Stimulated activated naive CD4-positive, alpha-beta T cell treated with Interleukin-2 at 50 U/mL for 16 hours (primary cell): ENCODE measurements around the gene TMEM217.

Experiments
- DNase-seq: peaks from one replicate; lab custom pipeline; 2025; lab: John Stamatoyannopoulos, UW

The TMEM217 gene

DNA sequence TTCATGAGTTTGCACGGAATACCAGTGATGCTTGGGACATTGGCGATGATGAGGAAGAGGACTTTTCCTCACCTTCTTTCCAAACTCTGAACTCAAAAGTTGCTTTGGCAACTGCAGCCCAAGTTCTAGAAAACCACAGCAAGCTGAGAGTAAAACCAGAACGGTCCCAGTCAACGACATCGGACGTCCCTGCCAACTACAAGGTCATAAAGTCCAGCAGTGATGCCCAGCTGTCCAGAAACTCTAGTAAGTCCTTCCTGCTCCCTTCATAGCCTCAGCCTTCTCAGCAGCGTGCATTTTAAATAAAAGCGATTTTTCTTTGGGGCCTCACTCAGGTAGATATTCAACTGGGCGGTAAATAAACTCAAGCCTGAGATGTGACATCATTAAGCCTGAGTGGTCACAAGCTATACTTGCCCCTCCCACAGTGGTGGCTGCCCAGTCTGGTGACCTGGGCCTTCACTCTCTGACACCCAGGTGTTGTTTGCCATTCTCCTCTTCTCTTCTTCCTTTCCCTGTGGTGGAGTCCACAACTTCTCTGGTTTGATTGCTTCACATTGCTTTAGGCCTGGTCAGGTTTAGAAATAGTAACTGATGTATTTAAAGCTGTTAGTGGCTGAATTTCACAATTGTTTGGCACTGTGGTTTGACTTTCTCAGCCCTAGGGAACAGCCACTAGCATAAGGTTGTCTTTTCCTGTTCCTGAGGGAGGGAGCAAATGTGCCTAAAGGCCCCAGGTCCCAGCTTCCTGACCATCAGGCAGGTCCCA lies 21.6 kb upstream of the TMEM217 start:
- no peak for DNase-seq

DNA sequence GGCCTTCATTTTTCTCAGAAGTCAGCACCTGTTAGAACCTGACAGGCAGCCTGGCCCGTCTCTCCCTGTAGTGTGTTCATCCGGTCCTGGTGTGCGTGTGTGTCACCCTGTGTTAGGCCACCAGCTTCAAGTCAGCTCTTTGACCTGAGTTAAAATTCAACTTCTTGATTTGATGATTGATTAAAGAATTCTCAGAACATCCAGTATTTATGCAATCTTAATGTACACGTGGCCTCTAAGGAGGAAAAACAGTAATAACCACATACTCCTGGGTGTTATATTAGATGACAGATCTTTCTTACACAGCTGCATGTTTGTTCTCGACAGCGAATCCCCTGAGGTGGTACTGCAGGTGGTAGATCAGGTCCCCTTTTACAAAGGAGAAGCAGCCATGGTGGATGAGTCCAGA lies 19.1 kb upstream of the TMEM217 start:
- DNase-seq, result no peak

DNA sequence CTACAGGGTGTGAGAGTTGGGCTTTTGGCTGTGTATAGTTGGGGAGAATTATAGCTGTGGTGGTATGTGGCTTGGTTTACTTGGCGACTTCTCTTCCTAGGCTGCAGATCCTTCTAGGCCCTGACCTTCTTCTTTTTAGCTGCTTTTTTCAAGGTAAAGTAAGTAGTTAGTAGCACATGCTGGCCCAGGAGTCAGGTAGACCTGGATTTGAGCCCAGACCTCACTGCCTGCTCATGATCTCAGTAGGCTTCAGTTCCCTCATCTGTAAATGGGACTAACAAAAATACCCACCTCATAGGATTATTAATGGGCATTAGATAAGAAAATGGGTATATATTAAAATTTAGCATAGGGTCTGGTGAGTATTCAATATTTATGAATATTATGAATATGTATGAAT lies 17.4 kb upstream of the TMEM217 start:
- DNase-seq, result no peak

DNA sequence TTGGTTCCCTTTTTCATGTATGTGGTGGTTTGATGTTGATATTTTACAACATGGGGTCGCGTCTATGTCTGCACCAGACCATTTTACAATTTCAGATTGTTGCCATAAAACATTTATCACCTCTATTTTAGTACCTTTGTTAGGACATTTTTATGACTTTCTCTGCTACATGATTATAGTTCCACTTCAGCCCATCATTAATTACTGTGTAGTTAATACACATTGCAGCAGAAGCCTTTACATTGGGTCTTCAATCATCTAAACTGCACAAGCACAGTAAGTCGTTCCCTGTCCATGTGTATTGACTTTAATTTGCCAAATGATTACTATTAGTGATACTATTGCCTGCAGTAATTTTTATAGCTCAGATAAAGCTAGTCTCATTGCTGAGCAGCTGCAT lies 15.7 kb upstream of the TMEM217 start:
- no peak for DNase-seq

DNA sequence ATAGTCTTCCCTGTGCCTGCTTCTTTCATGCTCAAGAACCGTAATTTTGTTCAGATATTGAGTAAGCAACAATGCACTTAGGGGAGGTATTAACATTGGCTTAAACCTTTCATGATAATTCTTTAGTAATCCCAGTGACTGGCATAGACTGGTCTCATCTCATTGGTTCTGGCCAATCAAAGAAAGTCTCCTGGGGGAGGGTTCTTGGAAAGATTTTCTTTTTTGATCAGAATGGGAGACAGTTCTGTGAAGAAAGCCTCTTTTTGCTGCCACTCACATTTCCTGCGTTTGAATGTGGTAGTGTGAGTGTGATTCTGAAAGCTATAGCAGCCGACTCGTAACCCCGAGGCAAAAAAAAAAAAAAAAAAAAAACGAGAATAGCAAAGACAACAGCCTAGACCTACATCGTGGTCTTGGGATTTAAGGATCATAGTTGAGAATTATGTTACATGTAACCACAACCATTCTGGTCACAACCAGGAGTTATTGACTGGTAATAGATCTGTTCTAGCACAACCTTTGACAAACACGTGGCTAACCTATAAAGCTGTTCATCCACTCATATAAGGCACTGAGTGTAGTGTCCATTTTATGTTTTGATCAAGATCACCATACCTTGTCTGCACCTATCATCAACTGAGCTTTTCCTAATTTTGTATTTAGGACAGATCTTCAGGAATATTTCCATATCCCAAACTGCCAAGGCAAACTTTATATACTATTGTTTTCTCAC lies 15.1 kb upstream of the TMEM217 start:
- DNase-seq, result no peak

DNA sequence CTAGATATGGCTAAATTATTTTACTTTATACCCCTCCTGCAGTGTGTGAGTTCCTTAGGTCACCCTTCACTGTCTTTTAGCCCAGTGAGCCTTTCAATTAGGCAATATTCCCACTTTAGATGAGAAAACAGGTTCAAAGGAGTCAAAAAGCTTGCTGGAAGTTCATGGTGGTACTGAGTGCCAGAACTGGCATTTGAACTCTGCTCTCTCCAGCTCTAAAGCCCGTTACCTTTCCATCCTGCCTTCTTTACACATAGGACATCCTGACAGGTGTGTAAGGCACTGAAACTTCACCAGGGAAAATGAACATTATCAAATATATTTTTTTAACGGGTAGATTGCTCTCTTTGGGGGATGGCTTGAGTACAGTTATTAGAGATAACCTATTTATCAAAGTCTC lies 11.2 kb upstream of the TMEM217 start:
- DNase-seq, result no peak

DNA sequence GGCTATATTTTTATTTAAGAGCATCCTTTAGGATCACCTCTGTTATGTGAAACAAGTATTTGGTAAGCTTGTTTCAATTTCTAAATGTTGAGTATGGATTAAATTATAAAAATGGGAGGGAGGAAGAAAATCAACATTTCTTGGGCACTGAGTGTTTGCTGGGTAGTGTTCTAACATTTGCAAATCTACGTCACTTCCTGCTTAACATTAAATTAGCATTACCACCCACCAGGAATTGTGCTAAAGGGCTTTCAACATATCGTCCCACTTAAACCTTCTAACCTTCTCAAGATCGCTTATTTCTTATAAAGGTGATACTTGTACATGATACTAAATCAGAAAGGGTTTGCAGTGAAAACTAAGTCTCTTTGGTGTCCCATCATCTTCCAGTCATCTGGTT lies 7.9 kb upstream of the TMEM217 start:
- no peak for DNase-seq

DNA sequence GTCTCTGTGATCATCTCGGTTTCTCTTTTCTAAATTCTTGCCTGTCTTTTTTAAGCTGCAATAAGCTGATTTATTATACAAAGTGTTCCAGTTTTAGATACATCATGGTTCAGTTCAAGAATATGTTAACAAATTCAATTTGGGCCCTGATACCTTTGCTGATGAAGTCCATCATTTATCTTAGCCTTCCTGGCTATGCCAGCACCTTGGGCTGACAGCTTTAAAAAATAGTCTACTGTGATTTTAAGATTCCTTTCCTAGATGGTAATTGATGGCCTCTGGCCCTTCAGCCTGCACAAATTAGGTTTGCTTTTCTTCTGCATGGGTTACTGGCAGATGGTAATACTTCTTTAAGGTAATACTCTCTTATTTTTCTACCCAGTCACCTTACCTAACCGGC lies 7.1 kb upstream of the TMEM217 start:
- DNase-seq, result no peak

DNA sequence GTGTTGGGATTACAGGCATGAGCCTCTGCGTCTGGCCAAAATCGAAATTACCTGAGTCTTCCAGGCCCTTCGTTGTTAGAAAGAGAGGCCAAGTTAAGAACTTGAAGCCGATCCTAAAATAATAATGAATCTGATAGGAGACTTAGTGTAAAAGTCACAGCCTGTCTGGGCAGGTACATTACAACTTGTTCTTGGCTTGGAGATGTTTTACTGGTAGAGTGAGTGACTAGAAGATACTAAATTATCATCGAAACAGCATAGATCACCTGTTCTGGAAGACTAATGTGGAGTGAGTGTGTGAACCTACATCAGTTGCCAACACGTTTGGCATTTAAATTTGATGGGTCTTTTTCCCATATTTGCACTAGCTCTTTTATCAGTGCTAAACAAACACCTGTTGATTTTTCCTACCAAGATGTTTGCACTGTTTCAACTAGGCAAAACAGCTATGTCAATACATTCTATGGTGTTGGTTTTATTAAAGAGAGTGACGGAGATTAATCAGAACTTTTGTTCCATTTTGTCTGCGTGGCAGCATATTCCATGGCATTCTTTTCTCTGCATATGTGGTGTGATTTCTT lies 4.6 kb upstream of the TMEM217 start:
- no peak for DNase-seq

DNA sequence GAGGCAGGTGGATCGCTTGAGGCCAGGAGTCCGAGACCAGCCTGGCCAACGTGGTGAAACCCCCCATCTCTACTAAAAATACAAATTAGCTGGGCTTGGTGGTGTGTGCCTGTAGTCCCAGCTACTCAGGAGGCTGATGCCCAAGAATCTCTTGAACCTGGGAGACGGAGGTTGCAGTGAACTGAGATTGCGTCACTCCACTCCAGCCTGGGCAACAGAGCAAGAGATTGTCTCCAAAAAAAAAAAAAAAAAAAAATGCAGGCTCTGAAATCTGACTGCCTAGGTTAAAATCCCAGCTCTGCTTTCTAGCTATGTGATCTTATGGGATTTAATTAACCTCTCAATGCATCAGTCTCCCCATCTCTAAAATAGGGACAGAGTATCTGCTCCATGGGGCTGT lies 3.3 kb upstream of the TMEM217 start:
- no peak for DNase-seq

DNA sequence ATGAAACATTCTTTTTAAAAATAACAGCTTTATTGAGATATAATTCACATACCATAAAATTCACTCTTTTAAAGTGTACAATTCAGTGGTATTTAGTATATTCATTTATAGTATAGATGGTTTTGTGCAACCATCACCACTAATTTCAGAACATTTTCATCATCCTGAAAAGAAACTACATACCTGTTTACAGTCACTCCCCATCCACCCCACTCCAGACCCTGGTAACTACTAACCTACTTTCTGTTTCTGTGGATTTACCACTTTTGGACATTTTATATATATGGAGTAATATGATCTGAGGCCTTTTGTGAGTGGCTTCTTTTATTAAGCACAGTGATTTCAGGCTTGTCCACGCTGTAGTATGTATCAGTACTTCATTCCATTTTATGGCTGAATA lies 2.5 kb upstream of the TMEM217 start:
- DNase-seq, result peak; percentile 10

DNA sequence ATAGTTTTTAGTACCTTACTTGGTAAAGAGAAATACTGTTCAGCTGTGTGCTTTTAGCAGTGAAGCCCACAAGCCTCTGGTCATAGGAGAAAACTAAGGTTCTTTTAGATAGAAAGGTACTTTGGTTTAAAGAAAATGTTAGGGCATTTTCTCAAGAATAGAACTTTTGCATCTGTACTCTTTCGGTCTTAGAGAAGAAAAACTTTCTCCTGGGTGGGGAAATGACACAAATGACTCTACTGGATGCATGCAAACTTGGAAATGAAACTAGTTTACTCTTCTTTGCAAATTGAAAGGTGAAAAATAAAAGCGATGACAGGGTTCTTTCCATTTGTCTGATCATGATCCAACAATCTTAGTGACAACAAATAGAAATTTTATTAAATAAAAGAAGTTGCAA lies 2.1 kb upstream of the TMEM217 start:
- no peak for DNase-seq

DNA sequence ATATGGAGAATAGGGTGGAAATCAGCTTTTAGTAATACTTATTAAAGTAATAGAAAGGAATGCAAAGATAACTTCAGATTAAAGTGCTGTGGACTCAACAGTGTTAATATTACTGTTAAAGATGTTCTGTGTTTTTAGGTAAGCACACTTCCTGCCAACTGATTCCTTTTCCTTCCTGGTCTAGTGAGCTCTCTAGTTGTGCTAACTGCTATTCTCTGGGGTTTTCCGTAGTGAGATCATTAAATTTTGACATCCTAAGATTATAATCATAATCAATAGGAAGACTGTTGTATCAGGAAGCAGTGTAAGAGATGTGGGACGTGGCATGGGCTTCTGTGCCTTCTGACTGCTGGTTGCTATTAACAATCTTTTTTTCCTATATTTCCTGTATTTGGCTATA lies 1.2 kb upstream of the TMEM217 start:
- DNase-seq, result no peak

DNA sequence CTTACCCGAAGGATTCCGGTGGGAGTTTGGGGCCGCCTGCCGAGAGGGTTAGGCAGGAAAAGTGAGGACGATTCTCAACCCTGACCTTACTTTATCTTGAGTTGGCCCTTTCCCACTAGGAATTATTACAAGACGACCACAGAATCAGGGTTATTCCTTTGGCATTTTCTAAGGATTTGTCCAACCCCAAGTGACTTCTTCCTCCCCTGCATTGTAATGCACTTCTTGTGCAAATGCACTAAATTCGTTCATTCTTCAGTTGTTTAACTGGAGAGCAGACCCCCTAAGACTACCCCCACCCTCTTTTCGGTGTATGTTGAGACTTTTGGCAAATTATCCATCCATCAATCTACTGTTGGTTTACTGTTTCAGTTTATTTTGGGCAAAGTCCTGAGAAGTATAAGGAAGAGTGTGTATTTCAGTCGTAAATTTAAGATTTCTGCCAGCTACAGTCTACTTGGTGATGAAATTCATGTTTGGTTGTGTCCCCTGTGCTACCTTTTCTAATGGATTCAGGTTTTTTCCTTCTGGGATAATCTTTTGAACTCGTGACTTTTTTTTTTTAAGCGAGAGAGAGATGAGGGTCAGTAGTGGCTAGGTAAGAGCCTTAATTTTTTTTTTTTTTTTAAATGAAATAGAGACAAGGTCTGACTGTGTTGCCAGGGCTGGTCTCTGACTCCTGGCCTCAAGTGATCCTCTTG lies 611 bp upstream of the TMEM217 start:
- no peak for DNase-seq

DNA sequence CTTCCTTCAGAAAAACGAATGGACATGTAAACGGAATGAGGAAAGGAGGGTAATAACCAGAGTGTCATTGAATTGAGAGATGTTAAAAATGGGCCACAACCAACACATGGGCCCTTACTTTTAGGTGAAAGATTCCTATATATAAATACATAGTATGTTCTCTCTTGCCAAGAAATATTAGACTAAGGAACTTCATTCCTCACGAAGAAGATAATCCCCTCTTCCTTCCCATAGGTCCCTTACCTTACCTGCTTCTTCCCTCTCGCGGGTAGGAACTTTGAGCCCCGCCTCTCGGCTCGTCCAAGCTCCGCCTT lies 667 bp downstream of the TMEM217 start:
- DNase-seq, result no peak

DNA sequence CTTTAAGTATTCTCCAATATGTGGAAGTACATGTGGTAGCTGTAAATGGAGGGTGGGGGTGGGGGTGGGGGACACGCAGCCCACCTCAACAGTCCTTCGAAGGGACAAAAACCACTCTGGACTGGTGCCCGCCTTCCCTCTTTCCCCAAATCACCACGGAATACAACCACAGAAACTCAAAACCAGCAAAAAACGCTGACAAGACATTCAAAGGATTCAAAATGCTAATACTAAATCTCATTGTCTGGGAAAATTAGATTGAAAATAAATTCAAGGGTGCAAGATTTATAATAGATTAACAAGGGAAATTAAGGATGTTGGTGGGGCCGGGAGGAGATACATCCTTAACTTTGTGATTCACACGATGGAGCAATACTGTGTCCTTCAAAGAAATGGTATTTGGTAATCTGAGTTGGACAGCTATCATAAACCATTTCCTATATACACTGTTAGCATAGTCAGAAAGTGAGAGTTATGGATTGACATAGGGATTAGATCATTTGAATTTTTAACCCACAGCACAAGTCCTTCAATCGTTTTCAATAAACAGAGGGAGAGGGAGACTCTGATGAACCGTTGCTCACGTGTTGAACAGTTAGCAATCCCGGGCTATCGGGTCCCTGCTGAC lies 1.1 kb downstream of the TMEM217 start:
- no peak for DNase-seq

DNA sequence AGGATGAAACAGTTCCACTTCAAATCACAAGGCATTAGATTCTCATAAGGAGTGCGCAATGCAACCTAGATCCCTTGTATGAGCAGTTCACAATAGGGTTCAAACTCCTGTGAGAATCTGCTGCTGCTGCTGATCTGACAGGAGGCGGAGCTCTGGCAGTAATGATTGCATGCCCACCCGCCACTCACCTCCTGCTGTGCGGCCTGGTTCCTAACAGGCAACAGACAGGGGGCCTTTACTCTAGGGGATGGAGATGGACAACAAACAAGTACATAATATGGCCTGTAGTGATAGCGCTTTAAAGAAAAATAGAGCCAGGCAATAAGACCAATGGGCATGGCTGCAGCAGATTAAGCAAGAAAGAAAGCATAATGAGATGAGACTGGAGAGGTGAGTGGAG lies 3.1 kb downstream of the TMEM217 start:
- no peak for DNase-seq

DNA sequence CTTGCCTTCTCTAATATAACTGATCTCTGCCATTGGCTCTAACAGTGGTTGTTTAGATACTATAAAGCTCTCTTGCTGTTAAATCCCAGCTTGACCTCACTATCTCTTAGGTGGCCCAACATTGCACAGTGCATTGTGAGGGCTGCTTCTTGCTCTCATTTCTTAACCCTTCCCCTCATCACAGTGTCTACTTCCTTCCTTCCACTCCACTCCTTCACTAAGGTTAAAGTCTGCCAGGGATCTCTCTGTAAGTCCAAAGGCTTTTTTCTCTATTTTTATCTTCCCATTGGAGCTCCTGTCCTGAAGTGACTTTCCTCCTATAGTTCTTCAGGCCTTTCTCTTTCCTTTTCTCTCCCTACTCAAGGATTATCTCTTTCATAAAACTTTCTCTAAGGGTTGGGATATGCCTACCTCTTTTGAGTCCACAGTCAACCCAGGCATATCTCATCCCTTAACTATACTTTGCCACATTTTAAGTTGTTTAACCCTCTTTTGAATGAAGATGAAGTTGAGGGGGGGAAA lies 4.4 kb downstream of the TMEM217 start:
- no peak for DNase-seq

DNA sequence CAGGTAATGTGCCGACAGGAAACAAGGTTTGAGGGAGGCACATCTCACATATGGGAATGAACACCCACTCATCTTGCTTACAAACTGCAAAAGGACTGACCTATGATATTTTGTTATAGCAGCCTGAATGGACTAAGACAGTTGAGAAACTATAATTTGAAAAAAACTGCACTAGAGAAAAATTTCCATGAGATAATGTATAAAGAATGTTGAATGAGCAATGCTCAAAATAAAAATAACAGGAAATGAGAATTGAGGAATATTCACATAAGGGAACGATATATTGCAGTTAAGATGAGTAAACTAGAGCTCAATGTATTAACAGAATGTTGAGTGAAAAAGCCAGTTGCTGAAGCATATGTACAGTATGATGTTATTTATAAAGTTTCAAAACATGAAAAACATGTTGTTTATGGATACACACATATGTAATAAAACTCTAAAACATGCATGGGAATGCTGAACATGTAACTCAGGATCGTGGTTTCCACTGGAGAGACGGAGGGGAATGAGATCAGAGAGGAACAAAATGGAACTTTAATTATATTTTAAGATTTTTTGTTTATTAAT lies 6.6 kb downstream of the TMEM217 start:
- no peak for DNase-seq

DNA sequence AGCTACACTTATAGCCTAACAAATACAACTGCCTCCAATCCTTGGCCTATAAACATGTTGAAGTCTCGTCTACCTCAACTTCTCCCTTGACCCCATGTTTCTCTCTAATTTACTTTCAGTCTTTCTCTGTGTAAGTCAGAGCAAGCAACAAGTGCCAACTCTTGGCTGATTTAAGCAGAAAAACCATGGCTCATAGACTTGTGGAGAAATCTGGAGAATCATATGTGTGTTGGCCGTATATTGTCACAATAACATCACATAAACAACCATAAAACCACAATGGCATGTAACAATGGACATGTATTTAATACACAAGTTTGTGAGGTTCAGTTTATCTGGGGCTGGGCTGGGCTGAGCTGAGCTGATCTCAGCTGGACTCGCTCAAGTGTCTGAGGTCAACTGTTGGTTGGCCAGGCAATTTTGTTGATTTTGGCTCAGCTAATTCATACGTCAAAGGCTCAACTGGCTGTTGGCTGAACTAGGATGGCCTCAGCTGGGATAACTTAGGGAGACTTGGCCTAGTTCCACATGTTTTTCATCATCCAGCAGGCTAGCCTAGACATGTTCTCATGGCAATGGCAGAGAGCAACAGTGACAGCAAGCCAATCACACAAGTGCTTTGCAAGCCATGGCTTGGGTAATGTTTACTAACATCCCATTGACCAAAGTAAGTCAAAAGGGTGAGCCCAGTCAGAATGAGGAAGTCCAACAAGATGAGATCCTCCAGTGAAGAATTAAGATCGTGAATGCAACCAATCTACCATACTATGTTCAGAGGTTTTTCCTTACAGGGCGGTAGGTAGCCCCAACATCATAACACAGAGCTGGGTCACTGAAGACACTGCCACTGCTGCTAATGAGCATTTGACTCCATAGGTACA lies 13.3 kb downstream of the TMEM217 start:
- DNase-seq, result no peak

DNA sequence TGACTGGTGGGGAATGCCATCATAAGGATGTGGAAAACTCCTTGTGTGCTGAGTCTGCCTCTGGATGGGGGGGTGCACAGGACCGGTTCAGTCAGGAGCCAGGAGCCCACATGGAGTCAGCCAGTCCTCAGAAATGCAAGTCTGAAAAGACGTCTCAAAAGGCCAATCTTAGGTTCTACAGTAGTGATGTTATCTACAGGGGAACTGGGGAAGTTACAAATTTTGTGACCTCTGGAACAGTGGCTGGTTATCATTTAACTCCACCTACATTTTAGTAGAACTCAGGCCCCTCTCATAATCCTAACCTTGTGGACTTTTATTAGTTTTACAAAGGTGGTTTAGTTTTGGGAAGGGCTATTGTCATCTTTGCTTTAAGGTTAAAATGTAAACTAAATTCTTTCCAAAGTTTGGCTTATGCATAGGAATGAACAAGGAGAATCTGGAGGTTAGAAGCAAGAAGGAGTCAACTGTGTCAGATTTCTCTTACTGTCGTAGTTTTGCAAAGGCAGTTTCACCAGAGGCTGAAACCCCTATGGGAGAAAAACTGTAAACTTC lies 14.1 kb downstream of the TMEM217 start:
- DNase-seq, result no peak
